Peyer's patch (tissue), 4 donors: ENCODE data around the gene USP27X. TPM values are rescaled to one million over a fixed set of nuclear protein-coding genes. Genes with fewer than 3 reads are reported as not detected.

Experiments
- DNase-seq, 3 donors: peaks; one replicate each; pipeline ENCODE4 v3.0.0-alpha.2; 2017 to 2019
- H3K27ac ChIP-seq, 4 donors: fragments of 200-600 bp; sonication (generic); one replicate each; pipeline ENCODE4 v1.5.1; 2016 to 2019
- H3K27me3 ChIP-seq, 2 donors: fragments of 200-600 bp; sonication (generic); one replicate each; pipeline ENCODE4 v1.5.1; 2019
- H3K36me3 ChIP-seq, 3 donors: fragments of 200-600 bp; sonication (generic); one replicate each; pipeline ENCODE4 v1.5.1; 2016 to 2019
- H3K4me1 ChIP-seq, 4 donors: fragments of 200-600 bp; sonication (generic); one replicate each; pipeline ENCODE4 v1.5.1; 2016 to 2019
- H3K4me3 ChIP-seq, 4 donors: fragments of 200-600 bp; sonication (generic); 1 replicate in 3 of 4; 2 replicates in 1 of 4; pipeline ENCODE4 v1.5.1; 2016 to 2019; ENCODE audit warnings: mild to moderate bottlenecking in 1 of 4
- H3K9me3 ChIP-seq, 4 donors: fragments of 200-600 bp; sonication (generic); one replicate each; pipeline ENCODE4 v1.5.1; 2016 to 2019; ENCODE audit warnings: mild to moderate bottlenecking in 1 of 4
- CTCF ChIP-seq, 6 experiments: fragments of 450-650 bp in 4 of 6; fragments of 200-600 bp in 2 of 6; sonication (generic) in 1 of 6; IDR thresholded peaks; one replicate each; pipeline ENCODE4 v1.5.1; 2017 to 2019; ENCODE audit warnings: antibody characterized with exemption in 6 of 6, mild to moderate bottlenecking in 3 of 6, moderate library complexity in 1 of 6
- POLR2A ChIP-seq, 2 donors: fragments of 450-650 bp; IDR thresholded peaks; one replicate each; pipeline ENCODE4 v1.5.1; 2017; ENCODE audit warnings: antibody characterized with exemption in 2 of 2, mild to moderate bottlenecking in 2 of 2, moderate library complexity in 2 of 2
- total RNA-seq, 4 donors: library from RNA; depleted of rRNA; stranded (reverse); fragments of >200 nt; gene quantifications; one replicate each; pipeline ENCODE4 v1.1.0, GENCODE V29; 2016

Gene USP27X
- total RNA-seq, 4 donors from 2014 or later: 1.2 to 2.5 (median 2.2) TPM

GRCh38 chrX:49858341-49858740 is 20.9 kb upstream of the USP27X start:
- no peaks in the 10 kb centered on the region for H3K9me3 ChIP-seq
- TF ChIP-seq CTCF (IDR thresholded peaks at IDR 0.05): no peak
- no peaks in the 10 kb centered on the region for H3K4me1 ChIP-seq
- H3K27me3 ChIP-seq: no peaks in the 10 kb centered on the region
- no peaks in the 10 kb centered on the region for H3K36me3 ChIP-seq
- no peak for DNase-seq
- no peak overlapping the region for H3K4me3 ChIP-seq
- no peak overlapping the region for H3K27ac ChIP-seq

GRCh38 chrX:49859491-49859890 is 19.8 kb upstream of the USP27X start:
- Histone ChIP-seq H3K27me3 (no peaks in the 10 kb centered on the region), H3K36me3 (no peaks in the 10 kb centered on the region), H3K27ac (no peak overlapping the region), H3K4me1 (no peaks in the 10 kb centered on the region), H3K4me3 (no peak overlapping the region), H3K9me3 (no peaks in the 10 kb centered on the region)
- TF ChIP-seq POLR2A (IDR thresholded peaks at IDR 0.05): no peak
- no peak for TF ChIP-seq CTCF (IDR thresholded peaks at IDR 0.05)
- DNase-seq: no peak

- H3K4me1 ChIP-seq: no peaks in the 10 kb centered on the region
- H3K27ac ChIP-seq: no peak overlapping the region
- H3K4me3 ChIP-seq: no peak overlapping the region
- H3K36me3 ChIP-seq: no peaks in the 10 kb centered on the region
- H3K9me3 ChIP-seq: no peaks in the 10 kb centered on the region
- TF ChIP-seq POLR2A (IDR thresholded peaks at IDR 0.05) (no peak), CTCF (IDR thresholded peaks at IDR 0.05) (no peak)
- no peaks in the 10 kb centered on the region for H3K27me3 ChIP-seq
- DNase-seq: no peak
Measured at GRCh38 chrX:49860867-49861535, 18.3 kb upstream of the USP27X start.

- Histone ChIP-seq H3K27ac (no peak overlapping the region), H3K4me1 (no peaks in the 10 kb centered on the region), H3K4me3 (no peak overlapping the region), H3K36me3 (no peaks in the 10 kb centered on the region), H3K9me3 (no peaks in the 10 kb centered on the region), H3K27me3 (no peaks in the 10 kb centered on the region)
- DNase-seq: no peak
- no peak for TF ChIP-seq POLR2A (IDR thresholded peaks at IDR 0.05)
- no peak for TF ChIP-seq CTCF (IDR thresholded peaks at IDR 0.05)
Measured at GRCh38 chrX:49862093-49862492, 17.2 kb upstream of the USP27X start.

- Histone ChIP-seq H3K9me3 (no peaks in the 10 kb centered on the region), H3K4me1 (no peaks in the 10 kb centered on the region), H3K27ac (no peak overlapping the region), H3K4me3 (no peak overlapping the region), H3K36me3 (no peaks in the 10 kb centered on the region), H3K27me3 (no peaks in the 10 kb centered on the region)
- TF ChIP-seq CTCF (IDR thresholded peaks at IDR 0.05) (no peak), POLR2A (IDR thresholded peaks at IDR 0.05) (no peak)
- no peak for DNase-seq
Measured at GRCh38 chrX:49868739-49869138, 10.5 kb upstream of the USP27X start.

- Histone ChIP-seq H3K27me3 (no peaks in the 10 kb centered on the region), H3K4me3 (no peak overlapping the region), H3K27ac (no peak overlapping the region), H3K36me3 (no peaks in the 10 kb centered on the region), H3K9me3 (no peaks in the 10 kb centered on the region), H3K4me1 (no peaks in the 10 kb centered on the region)
- DNase-seq: peak in 1 of 3 donors; percentile 53
- TF ChIP-seq POLR2A (IDR thresholded peaks at IDR 0.05): no peak
- TF ChIP-seq CTCF (IDR thresholded peaks at IDR 0.05): peak; percentile 31 to 50 (median 44)
Measured at GRCh38 chrX:49876750-49877149, 2.5 kb upstream of the USP27X start.
